Measurements from ENCODE around the gene PCDHGB7.
A peak's percentile ranks its signal among the peaks of the same experiment; 100 is the strongest.
"Not testable (repeated sequence)": the region's sequence is repeated elsewhere in the genome, so short reads cannot be mapped to it uniquely, and the experiment has no call there.

The PCDHGB7 gene

GRCh38 chr5:141417494-141418172 is at the start of gene PCDHGB7:
Gene PCDHGB7, plus strand, starts transcription at chr5:141417677. Its CDS starts 183 bp downstream, at chr5:141417860.
- peak; percentile 69 for DNase-seq

- DNase-seq: no peak
Measured at GRCh38 chr5:141369994-141370848, 47.3 kb upstream of the PCDHGB7 start, which contains the start of gene PCDHGB3. Gene PCDHGB3, plus strand, starts transcription at chr5:141370242. Its CDS starts 153 bp downstream, at chr5:141370395.

- no peak for DNase-seq
Measured at GRCh38 chr5:141371572-141372475, 45.7 kb upstream of the PCDHGB7 start.

GRCh38 chr5:141373673-141374317 is 43.7 kb upstream of the PCDHGB7 start, which contains the start of gene PCDHGA6:
Gene PCDHGA6, plus strand, starts transcription at chr5:141373891. Its CDS starts 193 bp downstream, at chr5:141374084.
- DNase-seq: no peak

GRCh38 chr5:141374627-141375026 is 42.9 kb upstream of the PCDHGB7 start:
- no peak for DNase-seq

- DNase-seq: not testable (repeated sequence)
Measured at GRCh38 chr5:141375444-141376155, 41.9 kb upstream of the PCDHGB7 start.

- DNase-seq: no peak
Measured at GRCh38 chr5:141382469-141383294, 34.8 kb upstream of the PCDHGB7 start, which contains the start of gene PCDHGA7. Gene PCDHGA7, plus strand, starts transcription at chr5:141382742. Its CDS starts 158 bp downstream, at chr5:141382900.

- DNase-seq: no peak
Measured at GRCh38 chr5:141383345-141383744, 34.1 kb upstream of the PCDHGB7 start.

- no peak for DNase-seq
Measured at GRCh38 chr5:141384471-141385267, 32.8 kb upstream of the PCDHGB7 start.

GRCh38 chr5:141387557-141388311 is 29.7 kb upstream of the PCDHGB7 start, which contains the start of gene PCDHGB4:
Gene PCDHGB4, plus strand, starts transcription at chr5:141387698. Its CDS starts 187 bp downstream, at chr5:141387885.
- DNase-seq: not testable (repeated sequence)

GRCh38 chr5:141388661-141389060 is 28.8 kb upstream of the PCDHGB7 start:
- no peak for DNase-seq

- no peak for DNase-seq
Measured at GRCh38 chr5:141389153-141390042, 28.1 kb upstream of the PCDHGB7 start.

- no peak for DNase-seq
Measured at GRCh38 chr5:141392429-141393198, 24.9 kb upstream of the PCDHGB7 start, which contains the start of gene PCDHGA8. Gene PCDHGA8, plus strand, starts transcription at chr5:141392633. Its CDS starts 181 bp downstream, at chr5:141392814.

GRCh38 chr5:141393267-141393666 is 24.2 kb upstream of the PCDHGB7 start:
- no peak for DNase-seq

GRCh38 chr5:141394401-141395187 is 22.9 kb upstream of the PCDHGB7 start:
- DNase-seq: not testable (repeated sequence)

Data from NCI-H1105 treated with DMSO at 0.1 percent for 48 hours (cell line).